GM19455 (cell line): ENCODE results near the gene EFR3B.
"Not testable (repeated sequence)": the region's sequence is repeated elsewhere in the genome, so short reads cannot be mapped to it uniquely, and the experiment has no call there.

Experiments
- ATAC-seq: cut with Tn5 transposase; IDR thresholded peaks from one replicate; pipeline ENCODE4 v1.9.1; 2021; ENCODE audit not compliant: unreplicated experiment

EFR3B gene

GRCh38 chr2:25041928-25042320 lies at the start of gene EFR3B:
Gene EFR3B, plus strand, starts transcription at chr2:25042076. Its CDS starts 237 bp downstream, at chr2:25042313.
- ATAC-seq, result peak; percentile 83

- ATAC-seq, result no peak
These were observed 48.3 kb upstream of the EFR3B start for GRCh38 chr2:24993406-24994145.

GRCh38 chr2:24994146-24994724 lies 47.6 kb upstream of the EFR3B start:
- no peak for ATAC-seq

GRCh38 chr2:24999097-24999496 lies 42.8 kb upstream of the EFR3B start:
- ATAC-seq, result not testable (repeated sequence)

- ATAC-seq, result no peak
These were observed 41.8 kb upstream of the EFR3B start for GRCh38 chr2:25000036-25000435.

GRCh38 chr2:25000503-25001324 lies 41.2 kb upstream of the EFR3B start:
- no peak for ATAC-seq

GRCh38 chr2:25001325-25001637 lies 40.6 kb upstream of the EFR3B start:
- ATAC-seq, result no peak

GRCh38 chr2:25002066-25002465 lies 39.8 kb upstream of the EFR3B start:
- ATAC-seq, result no peak

GRCh38 chr2:25009954-25010353 lies 31.9 kb upstream of the EFR3B start:
- no peak for ATAC-seq

- not testable (repeated sequence) for ATAC-seq
These were observed 30.5 kb upstream of the EFR3B start for GRCh38 chr2:25011342-25011741.

GRCh38 chr2:25014631-25015030 lies 27.2 kb upstream of the EFR3B start:
- no peak for ATAC-seq

GRCh38 chr2:25018681-25019080 lies 23.2 kb upstream of the EFR3B start:
- no peak for ATAC-seq

- no peak for ATAC-seq
These were observed 20.0 kb upstream of the EFR3B start for GRCh38 chr2:25021791-25022362.

- ATAC-seq, result no peak
These were observed 18.5 kb upstream of the EFR3B start for GRCh38 chr2:25023333-25023732.

- no peak for ATAC-seq
These were observed 16.5 kb upstream of the EFR3B start for GRCh38 chr2:25025229-25026007.

- ATAC-seq, result no peak
These were observed 15.8 kb upstream of the EFR3B start for GRCh38 chr2:25026008-25026530.

GRCh38 chr2:25029183-25029554 lies 12.7 kb upstream of the EFR3B start:
- ATAC-seq, result no peak

GRCh38 chr2:25030702-25031101 lies 11.2 kb upstream of the EFR3B start:
- ATAC-seq, result no peak

GRCh38 chr2:25032094-25032493 lies 9.8 kb upstream of the EFR3B start:
- no peak for ATAC-seq

- ATAC-seq, result no peak
These were observed 9.0 kb upstream of the EFR3B start for GRCh38 chr2:25032901-25033300.

GRCh38 chr2:25034081-25034480 lies 7.8 kb upstream of the EFR3B start:
- ATAC-seq, result no peak
